ENCODE results near the gene SLITRK5. TPM values are rescaled to one million over a fixed set of nuclear protein-coding genes. Genes with fewer than 3 reads are reported as not detected.

SLITRK5 gene
- total RNA-seq, 1 experiment from 2014 or later, result 0.16 TPM

DNA sequence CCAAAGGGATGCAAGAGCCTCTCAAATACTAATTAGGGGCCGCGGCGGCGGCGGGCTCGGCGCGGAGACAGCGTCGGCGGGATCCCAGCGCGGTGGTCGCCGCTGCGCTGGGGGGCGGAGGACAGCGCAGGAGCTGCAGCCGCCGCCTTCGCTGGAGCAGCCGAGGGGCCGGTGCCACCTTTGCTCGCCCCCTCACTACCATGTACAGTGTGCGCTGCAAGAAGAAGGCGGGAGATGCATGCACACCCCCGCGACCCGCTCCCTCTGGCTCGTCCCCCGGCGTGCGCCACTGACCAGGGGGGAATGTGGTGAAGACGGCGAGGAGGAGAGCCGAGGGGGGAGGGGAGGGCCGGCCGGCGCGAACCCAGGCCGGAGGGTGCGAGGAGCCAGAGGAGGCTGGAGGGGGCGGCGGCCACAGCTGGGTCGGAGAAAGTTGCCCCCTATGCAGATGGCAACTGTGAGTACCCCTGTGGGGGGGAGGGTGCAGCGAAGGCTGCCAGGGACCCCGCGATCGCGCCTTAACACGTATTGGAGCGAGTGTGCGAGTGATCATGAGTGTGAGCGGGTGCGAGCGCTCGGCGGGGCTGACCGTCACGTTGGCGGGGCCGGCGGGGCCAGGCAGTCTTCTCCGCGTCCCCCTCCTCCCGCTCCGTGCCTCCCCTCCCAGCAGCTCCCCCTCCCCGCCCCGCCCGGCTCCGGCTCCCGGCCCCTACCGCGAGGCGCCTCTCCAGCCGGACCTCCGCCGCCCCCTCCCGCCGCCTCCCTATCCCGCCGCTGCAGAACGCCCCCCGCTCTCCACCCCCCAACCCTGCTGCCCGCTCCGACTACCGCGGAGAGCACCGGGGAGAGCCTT, 808 bp downstream of the SLITRK5 start:
- no peaks in the 10 kb centered on the region for H3K27me3 Mint-ChIP-seq (ENCODE audit: insufficient read depth, unreplicated experiment)
- H3K4me3 Mint-ChIP-seq (ENCODE audit: unreplicated experiment), result peak overlapping the region; percentile 85
- TF ChIP-seq, protein P1, sequence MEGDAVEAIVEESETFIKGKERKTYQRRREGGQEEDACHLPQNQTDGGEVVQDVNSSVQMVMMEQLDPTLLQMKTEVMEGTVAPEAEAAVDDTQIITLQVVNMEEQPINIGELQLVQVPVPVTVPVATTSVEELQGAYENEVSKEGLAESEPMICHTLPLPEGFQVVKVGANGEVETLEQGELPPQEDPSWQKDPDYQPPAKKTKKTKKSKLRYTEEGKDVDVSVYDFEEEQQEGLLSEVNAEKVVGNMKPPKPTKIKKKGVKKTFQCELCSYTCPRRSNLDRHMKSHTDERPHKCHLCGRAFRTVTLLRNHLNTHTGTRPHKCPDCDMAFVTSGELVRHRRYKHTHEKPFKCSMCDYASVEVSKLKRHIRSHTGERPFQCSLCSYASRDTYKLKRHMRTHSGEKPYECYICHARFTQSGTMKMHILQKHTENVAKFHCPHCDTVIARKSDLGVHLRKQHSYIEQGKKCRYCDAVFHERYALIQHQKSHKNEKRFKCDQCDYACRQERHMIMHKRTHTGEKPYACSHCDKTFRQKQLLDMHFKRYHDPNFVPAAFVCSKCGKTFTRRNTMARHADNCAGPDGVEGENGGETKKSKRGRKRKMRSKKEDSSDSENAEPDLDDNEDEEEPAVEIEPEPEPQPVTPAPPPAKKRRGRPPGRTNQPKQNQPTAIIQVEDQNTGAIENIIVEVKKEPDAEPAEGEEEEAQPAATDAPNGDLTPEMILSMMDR (IDR thresholded peaks at IDR 0.05; ENCODE audit: unreplicated experiment), result no peak
- H3K36me3 Mint-ChIP-seq (ENCODE audit: insufficient read depth, unreplicated experiment), result peaks cover 6% of the 10 kb centered on the region
- ChIA-PET CTCF (interaction anchor here (0.5 to 1.8 kb wide), 9 partner anchors 11 to 1734 kb away, joined by 3 to 5 read pairs (median 3); no protein-coding TSS in a partner anchor), POLR2A (interaction anchor here (0.6 to 1.4 kb wide), 4 partner anchors 12 to 1560 kb away, joined by 3 to 4 read pairs (median 3); no protein-coding TSS in a partner anchor)
- H3K9me3 Mint-ChIP-seq (ENCODE audit: unreplicated experiment), result no peaks in the 10 kb centered on the region
- no peaks in the 10 kb centered on the region for H3K4me1 Mint-ChIP-seq (ENCODE audit: insufficient read depth, unreplicated experiment)
- DNase-seq (ENCODE audit: unreplicated experiment), result peak; percentile 38
- intact Hi-C loops (cut with micrococcal nuclease), result loop anchor here (2.0 to 5.0 kb wide), 2 partner anchors 550 to 1585 kb away; no protein-coding TSS in a partner anchor
- no peak overlapping the region for H3K27ac Mint-ChIP-seq (ENCODE audit: low read depth, unreplicated experiment)
- BruUV-seq (replicated peaks), result no TSS peak

DNA sequence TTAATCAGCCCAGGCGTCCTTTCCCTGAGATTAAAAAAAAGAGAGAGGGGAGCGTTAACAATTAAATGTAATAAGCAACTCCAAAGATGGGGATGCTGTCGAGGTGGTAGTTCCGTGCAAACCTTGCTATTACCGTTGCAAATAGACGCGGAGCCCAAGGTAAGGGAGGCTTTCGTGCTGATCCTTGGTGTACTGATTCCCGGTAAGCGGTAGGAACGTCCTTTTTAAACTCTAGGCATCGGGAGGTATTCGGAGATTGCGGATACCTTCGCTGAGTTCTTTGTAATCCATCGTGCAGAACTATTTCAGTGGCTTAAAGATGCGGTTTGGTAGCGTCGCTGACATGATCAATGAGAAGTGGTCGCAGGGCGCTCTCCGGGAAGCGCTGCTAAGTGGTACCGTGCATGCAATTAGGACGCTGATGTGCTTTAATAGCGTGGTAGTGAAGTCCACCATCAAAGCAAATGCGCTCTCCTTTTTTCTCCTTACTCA, 3.1 kb downstream of the SLITRK5 start:
- H3K4me3 Mint-ChIP-seq (ENCODE audit: unreplicated experiment), result peak overlapping the region; percentile 85
- ChIA-PET POLR2A (no interaction called here), CTCF (no interaction called here)
- H3K4me1 Mint-ChIP-seq (ENCODE audit: insufficient read depth, unreplicated experiment), result peaks cover 5% of the 10 kb centered on the region
- TF ChIP-seq, protein P1 (IDR thresholded peaks at IDR 0.05; ENCODE audit: unreplicated experiment), result no peak
- H3K9me3 Mint-ChIP-seq (ENCODE audit: unreplicated experiment), result no peaks in the 10 kb centered on the region
- DNase-seq (ENCODE audit: unreplicated experiment), result no peak
- no peaks in the 10 kb centered on the region for H3K27me3 Mint-ChIP-seq (ENCODE audit: insufficient read depth, unreplicated experiment)
- no peak overlapping the region for H3K27ac Mint-ChIP-seq (ENCODE audit: low read depth, unreplicated experiment)
- BruUV-seq (replicated peaks), result no TSS peak
- peaks cover 6% of the 10 kb centered on the region for H3K36me3 Mint-ChIP-seq (ENCODE audit: insufficient read depth, unreplicated experiment)
- intact Hi-C loops (cut with micrococcal nuclease), result loop anchor here (5.0 kb wide), 1 partner anchor 552 kb away; no protein-coding TSS in a partner anchor

DNA sequence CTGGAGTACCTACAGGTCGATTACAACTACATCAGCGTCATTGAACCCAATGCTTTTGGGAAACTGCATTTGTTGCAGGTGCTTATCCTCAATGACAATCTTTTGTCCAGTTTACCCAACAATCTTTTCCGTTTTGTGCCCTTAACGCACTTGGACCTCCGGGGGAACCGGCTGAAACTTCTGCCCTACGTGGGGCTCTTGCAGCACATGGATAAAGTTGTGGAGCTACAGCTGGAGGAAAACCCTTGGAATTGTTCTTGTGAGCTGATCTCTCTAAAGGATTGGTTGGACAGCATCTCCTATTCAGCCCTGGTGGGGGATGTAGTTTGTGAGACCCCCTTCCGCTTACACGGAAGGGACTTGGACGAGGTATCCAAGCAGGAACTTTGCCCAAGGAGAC, 4.7 kb downstream of the SLITRK5 start:
- Mint-ChIP-seq H3K36me3 (ENCODE audit: insufficient read depth, unreplicated experiment) (peaks cover 6% of the 10 kb centered on the region), H3K27me3 (ENCODE audit: insufficient read depth, unreplicated experiment) (no peaks in the 10 kb centered on the region), H3K9me3 (ENCODE audit: unreplicated experiment) (no peaks in the 10 kb centered on the region), H3K4me3 (ENCODE audit: unreplicated experiment) (no peak overlapping the region), H3K4me1 (ENCODE audit: insufficient read depth, unreplicated experiment) (peaks cover 10% of the 10 kb centered on the region), H3K27ac (ENCODE audit: low read depth, unreplicated experiment) (no peak overlapping the region)
- intact Hi-C loops (cut with micrococcal nuclease), result no loop called here
- no TSS peak for BruUV-seq (replicated peaks)
- TF ChIP-seq, protein P1 (IDR thresholded peaks at IDR 0.05; ENCODE audit: unreplicated experiment), result no peak
- POLR2A ChIA-PET, result no interaction called here
- CTCF ChIA-PET, result no interaction called here
- DNase-seq (ENCODE audit: unreplicated experiment), result no peak

DNA sequence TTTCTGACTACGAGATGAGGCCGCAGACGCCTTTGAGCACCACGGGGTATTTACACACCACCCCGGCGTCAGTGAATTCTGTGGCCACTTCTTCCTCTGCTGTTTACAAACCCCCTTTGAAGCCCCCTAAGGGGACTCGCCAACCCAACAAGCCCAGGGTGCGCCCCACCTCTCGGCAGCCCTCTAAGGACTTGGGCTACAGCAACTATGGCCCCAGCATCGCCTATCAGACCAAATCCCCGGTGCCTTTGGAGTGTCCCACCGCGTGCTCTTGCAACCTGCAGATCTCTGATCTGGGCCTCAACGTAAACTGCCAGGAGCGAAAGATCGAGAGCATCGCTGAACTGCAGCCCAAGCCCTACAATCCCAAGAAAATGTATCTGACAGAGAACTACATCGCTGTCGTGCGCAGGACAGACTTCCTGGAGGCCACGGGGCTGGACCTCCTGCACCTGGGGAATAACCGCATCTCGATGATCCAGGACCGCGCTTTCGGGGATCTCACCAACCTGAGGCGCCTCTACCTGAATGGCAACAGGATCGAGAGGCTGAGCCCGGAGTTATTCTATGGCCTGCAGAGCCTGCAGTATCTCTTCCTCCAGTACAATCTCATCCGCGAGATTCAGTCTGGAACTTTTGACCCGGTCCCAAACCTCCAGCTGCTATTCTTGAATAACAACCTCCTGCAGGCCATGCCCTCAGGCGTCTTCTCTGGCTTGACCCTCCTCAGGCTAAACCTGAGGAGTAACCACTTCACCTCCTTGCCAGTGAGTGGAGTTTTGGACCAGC, 5.3 kb downstream of the SLITRK5 start:
- no peak for DNase-seq (ENCODE audit: unreplicated experiment)
- POLR2A ChIA-PET, result no interaction called here
- peaks cover 6% of the 10 kb centered on the region for H3K36me3 Mint-ChIP-seq (ENCODE audit: insufficient read depth, unreplicated experiment)
- H3K4me3 Mint-ChIP-seq (ENCODE audit: unreplicated experiment), result no peak overlapping the region
- no peaks in the 10 kb centered on the region for H3K27me3 Mint-ChIP-seq (ENCODE audit: insufficient read depth, unreplicated experiment)
- H3K27ac Mint-ChIP-seq (ENCODE audit: low read depth, unreplicated experiment), result no peak overlapping the region
- BruUV-seq (replicated peaks), result no TSS peak
- no peaks in the 10 kb centered on the region for H3K9me3 Mint-ChIP-seq (ENCODE audit: unreplicated experiment)
- CTCF ChIA-PET, result interaction anchor here (0.9 kb wide), 1 partner anchor 319 kb away, joined by 3 read pairs; no protein-coding TSS in a partner anchor
- TF ChIP-seq, protein P1 (IDR thresholded peaks at IDR 0.05; ENCODE audit: unreplicated experiment), result no peak
- intact Hi-C loops (cut with micrococcal nuclease), result no loop called here
- H3K4me1 Mint-ChIP-seq (ENCODE audit: insufficient read depth, unreplicated experiment), result peaks cover 10% of the 10 kb centered on the region
